Placental pericyte (primary cell): ENCODE data around the gene LEPROT. TPM values are rescaled to one million over a fixed set of nuclear protein-coding genes. Genes with fewer than 3 reads are reported as not detected.

ENCODE experiments used
- small RNA-seq: library from RNA; depleted of rRNA; stranded (forward); fragments of <200 nt; gene quantifications from one replicate; pipeline ENCODE3, GENCODE V24; 2012; ENCODE audit warnings: low replicate concordance
- total RNA-seq: library from RNA; depleted of rRNA; stranded (reverse); fragments of >200 nt; gene quantifications from 2 replicates; pipeline ENCODE4 v1.2.3, GENCODE V29; 2012

LEPROT gene, protein sequence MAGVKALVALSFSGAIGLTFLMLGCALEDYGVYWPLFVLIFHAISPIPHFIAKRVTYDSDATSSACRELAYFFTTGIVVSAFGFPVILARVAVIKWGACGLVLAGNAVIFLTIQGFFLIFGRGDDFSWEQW
- total RNA-seq, result 38.1 and 66.9 TPM in 2 replicates

GRCh38 chr1:65420590-65421350, at the start of gene LEPROT, which contains the start of gene LEPR:
Gene LEPROT, plus strand, starts transcription at chr1:65420668. Its CDS starts 57 bp downstream, at chr1:65420725.
Gene LEPR, plus strand, starts transcription at chr1:65420668. Its CDS starts 144,898 bp downstream, at chr1:65565566.

Small RNA genes lying within 50 kb of the gene (small RNA-seq; reads per million reads assigned to genes)
- gene RNU2-15P, result 0.13 reads per million

Other genes starting within 250 kb of the LEPROT start
- 2.4 and 7.2 TPM in 2 replicates for gene DNAJC6, start 111.1 kb upstream of the LEPROT start, total RNA-seq
- gene LEPR, start within 50 bp of the LEPROT start, total RNA-seq, result 5.5 and 54.3 TPM in 2 replicates